Activated CD4-positive, CD25-positive, alpha-beta regulatory T cell treated with anti-CD3 and anti-CD28 coated beads, Interleukin-2, amount 50 U/mL, for 24 hours (primary cell): ENCODE results near the gene TLE4.

Source experiments
- ATAC-seq, 2 donors: fragments of 150-1000 bp; cut with Tn5 transposase; one replicate each; pipeline ENCODE4 v1.10.0; 2021; ENCODE audit warnings: mild to moderate bottlenecking in 1 of 2, moderate library complexity in 1 of 2

The TLE4 gene

GRCh38 chr9:79667120-79667519 lies 95.4 kb downstream of the TLE4 start:
- no peak for ATAC-seq

DNA sequence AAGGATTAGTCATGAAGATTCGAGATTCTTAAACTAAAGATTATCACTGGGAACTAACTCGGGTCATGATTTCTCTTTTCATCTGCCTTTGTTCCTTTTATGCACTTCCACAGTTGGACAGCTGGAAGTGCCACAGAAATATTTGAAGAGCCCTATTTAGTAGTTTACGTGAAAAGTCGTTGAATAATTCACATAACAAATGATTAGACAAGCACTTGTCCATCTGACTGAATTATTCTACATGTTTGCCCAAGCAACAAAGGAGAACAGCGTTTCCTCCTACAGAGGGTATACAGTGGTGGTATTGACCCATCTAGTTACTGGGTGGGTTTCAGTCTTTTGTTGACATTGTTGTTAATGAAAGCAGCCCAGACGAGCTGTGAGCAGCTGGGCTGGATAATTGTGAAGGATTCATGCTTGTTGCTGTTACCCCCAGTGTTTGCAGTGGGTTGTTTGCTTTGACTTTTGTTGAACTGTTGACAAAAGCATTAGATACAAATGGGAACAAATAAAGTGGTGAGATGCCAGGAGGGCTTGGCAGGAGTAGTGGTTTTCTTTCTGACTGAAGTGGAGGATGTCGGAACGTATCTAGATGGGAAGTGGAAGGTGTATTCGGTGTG lies 96.2 kb downstream of the TLE4 start:
- ATAC-seq: no peak

DNA sequence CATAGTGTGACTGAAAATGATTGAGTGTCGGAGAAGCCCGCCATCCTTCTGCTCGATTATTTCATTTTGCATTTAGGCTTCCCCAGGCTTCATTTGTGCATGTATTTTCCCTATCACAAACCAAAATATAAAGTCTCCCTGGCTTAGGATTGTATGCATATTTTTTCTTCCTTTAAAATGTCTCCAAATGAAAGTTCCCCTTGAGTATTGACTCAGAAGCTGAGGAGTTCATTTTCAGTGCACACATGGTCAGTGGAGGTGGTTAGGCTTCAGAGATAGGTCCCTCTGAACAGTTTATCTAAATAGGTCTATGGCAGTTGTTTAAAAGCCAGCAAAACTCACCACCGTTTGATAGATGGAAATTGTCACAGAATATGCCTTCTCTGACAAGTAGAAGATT lies 97.2 kb downstream of the TLE4 start:
- no peak for ATAC-seq

GRCh38 chr9:79670269-79670961 lies 98.7 kb downstream of the TLE4 start:
- no peak for ATAC-seq

DNA sequence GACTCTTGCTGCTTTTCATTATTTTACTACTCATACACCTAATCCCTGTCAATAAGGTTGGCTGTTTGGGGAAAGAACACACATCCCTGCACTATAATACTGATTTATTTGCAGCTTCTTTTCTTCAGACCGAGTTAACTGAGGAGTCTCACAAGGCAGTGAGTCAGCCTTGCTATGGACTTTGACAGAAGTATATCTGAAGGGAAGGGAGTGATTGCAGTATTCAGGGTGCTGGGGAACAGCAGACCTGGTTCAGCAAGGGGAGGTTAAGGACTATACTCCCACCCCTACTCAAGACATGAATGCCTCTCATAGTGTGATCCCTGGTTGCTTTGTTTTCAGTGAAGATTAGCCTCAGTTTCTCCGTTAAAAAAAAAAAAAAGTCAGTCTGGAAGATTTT lies 99.8 kb downstream of the TLE4 start:
- ATAC-seq: no peak

DNA sequence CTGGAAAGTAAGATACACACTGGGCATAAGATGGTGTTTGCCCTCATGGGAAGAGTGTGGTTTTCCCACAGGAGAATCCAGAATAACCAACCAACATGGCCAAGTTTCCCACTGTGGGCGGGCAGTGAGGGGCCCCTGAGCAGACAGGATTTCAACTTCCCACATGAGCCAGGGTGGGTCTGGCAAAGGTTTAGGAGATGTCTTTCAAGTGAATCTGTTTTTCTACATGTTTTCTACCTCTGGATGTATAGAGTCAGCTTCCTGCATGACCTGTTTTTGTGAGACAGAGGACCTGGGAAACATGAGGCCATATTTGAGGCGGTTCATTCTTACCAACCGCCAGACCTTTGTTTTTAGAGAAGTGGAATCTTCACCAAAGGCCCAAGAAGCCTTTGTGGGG lies 100.5 kb downstream of the TLE4 start:
- ATAC-seq: no peak

DNA sequence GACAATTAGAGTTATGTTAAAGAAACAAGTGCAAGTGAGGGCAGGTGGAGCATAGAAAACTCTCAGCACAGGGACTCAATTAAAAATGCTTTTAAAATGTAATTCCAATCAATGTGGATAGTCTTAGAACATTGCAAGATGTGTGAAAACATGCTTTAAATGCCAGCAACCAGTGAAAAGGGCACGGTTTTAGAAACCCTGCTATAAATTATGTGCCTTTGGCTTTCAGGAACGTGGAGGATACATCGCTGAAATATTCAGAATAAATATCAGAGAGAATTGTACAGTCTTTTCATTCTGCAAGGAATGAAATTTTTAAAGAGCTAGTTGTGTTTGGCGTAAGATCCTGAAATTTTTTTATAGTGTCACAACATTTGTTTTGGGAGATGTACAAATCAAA lies 101.1 kb downstream of the TLE4 start:
- no peak for ATAC-seq

GRCh38 chr9:79673614-79674013 lies 101.8 kb downstream of the TLE4 start:
- ATAC-seq: no peak

GRCh38 chr9:79674052-79674777 lies 102.5 kb downstream of the TLE4 start:
- ATAC-seq: no peak

DNA sequence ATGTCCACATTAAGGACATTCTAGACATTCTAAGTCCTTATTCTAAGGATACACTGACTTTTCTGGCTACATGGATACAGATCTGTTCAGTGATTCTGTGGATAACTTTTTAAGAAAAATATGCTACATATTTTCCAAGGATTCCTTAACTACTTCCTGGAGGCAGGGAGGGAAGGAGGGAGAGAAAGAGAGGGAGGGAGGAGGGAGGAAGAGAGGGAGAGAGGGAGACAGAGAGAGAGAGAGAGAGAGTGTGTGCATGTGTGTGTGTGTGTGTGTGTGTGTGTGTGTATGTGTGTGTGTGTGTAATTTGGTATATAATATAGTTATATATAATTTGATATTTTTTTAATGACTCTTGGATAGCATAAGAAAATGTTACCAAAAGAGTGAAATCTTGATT lies 109.8 kb downstream of the TLE4 start:
- ATAC-seq: no peak

GRCh38 chr9:79682076-79682736 lies 110.4 kb downstream of the TLE4 start:
- ATAC-seq: no peak

DNA sequence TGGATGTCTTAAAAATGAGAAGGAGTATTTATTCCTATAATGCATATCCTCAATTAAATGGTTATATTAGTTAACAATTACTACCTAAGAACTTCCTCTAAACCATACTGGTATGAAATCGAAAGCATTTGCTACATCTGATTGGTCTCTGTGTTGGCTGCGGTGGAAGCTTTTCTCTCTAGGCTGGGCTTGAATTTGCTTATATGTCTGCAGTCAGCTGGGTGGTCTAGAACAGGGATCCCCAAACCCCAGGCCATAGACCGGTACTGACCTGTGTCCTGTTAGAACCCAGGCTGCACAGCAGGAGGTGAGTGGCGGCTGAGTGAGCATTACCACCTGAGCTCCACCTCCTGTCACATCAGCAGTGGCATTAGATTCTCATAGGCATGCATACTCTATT lies 112.3 kb downstream of the TLE4 start:
- ATAC-seq: no peak

DNA sequence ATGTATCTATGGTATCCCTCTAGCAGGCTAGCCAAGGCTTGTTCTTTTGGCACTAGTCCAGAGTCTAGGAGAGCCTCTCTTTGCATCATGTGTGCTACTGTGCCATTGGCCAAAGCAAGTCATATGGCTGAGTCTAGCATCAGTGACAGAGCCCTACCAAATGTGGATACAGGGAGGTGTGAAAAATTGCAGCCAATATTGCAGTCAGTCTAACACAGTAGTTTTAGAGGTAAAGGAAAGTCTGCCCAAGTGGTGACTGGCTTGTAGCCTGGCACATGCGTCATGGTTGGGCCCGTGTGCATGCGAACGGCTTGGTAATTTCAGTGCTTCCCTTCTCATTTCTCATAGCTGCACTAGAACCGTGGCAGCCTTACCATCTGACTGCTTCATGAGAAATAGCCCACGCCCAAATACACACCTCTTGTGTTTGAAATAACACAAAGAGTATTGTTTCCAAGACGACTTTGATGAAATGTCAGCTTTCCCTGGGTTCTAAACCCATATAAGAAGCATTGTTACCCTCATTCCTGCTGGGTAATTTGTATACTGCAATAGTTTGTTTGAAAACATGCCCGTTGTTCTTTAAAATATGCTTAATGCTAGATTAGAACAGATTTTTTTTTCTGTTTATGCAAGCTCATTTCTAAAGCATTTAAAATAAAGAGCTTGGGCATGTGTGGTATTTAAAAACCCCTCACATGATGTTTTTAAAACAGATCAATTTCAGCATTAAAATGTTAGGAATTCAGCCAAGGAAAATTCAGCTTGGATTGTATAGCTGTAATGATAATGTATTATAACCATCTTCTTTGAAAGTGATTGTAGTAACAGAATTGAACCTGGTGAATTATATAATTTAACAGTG lies 113.2 kb downstream of the TLE4 start:
- ATAC-seq: no peak

GRCh38 chr9:79685577-79685976 lies 113.8 kb downstream of the TLE4 start:
- ATAC-seq: no peak

DNA sequence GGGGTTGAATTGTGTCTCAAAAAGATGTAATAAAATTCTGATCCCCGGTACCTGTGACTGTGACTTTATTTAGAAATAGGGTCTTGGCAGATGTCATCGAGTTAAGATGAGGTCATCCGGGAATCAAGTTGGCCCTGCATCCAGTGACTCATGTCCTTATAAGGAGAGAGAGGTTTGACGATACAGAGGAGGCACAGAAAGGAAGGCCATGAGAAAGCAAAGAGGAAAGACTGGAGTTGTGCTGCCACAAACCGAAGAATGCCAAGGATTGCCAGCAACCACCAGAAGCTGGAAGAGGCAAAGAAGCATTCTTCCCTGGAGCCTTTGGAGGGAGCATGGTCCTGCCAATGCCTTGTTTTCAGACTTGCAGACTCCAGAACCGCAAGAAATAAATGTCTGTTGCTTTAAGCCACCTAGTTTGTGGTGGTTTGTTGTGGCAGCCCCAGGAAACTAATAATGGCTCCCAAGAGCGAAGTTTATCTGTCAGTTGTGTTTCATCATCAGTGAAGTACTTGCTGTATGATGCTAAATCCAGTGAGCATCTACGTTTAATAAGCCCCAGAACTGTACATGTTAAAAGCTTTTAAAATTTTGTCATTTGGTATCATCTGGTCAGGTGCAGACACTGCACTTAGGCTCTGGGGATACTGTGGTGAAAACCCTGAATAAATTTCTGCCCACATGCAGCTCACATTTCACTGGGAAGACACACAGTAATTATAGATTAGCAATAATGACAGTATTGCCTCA lies 114.8 kb downstream of the TLE4 start:
- no peak for ATAC-seq

DNA sequence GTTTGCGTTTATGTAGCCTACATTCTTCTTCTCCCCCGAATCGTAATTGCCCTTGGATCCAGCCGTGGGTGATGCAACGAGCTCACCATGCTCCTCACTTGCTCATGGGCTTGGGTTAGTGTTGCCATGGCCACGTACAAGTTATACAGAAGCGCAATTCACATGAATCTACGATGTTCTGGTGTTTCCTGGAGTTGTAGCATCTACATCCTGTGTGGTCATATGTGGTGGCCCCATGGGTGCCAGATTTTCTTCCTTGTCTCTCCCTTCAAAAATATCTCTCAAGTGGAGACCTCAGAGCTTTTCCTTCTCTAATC lies 115.3 kb downstream of the TLE4 start:
- peak in 1 of 2 donors; percentile 33 for ATAC-seq

GRCh38 chr9:79688363-79688762 lies 116.6 kb downstream of the TLE4 start:
- ATAC-seq: no peak

DNA sequence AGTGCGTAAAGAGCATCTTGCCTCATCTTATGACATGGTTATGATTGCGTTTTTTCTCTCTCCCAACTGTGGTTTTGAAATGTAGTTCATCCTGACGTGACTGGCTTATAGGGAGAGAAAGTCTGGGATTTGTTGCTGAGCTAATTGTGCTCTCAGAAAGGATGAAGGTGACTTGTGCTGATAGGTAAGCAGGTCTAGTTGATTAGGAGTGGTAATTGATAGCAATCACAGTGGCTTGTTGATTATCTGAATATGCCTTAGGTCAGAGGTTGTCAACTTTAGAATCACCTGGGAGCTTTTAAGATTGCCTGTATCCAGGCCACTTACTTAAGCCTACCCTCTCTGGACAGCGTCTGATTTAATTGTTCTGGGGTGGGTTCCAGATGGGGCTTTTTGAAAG lies 117.8 kb downstream of the TLE4 start:
- no peak for ATAC-seq

DNA sequence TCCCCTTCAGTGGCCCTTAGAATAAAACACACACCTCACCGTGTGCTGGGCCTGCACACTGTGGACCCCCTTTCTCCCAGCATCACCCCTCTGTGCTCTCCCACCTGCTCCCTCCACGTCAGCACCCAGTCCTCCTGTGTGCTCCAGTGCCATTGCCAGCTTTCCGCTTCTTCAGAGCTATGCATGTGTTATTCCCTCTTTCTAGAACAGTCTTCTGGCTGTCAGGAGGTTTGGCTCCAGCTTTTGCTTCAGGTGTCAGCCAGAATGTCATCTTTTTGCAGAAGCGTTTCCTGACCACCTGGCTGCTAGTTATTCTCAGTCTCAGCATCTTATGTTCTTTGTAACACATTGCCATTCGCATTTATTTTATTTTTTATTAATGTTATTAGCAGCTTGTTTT lies 119.7 kb downstream of the TLE4 start:
- ATAC-seq: no peak

DNA sequence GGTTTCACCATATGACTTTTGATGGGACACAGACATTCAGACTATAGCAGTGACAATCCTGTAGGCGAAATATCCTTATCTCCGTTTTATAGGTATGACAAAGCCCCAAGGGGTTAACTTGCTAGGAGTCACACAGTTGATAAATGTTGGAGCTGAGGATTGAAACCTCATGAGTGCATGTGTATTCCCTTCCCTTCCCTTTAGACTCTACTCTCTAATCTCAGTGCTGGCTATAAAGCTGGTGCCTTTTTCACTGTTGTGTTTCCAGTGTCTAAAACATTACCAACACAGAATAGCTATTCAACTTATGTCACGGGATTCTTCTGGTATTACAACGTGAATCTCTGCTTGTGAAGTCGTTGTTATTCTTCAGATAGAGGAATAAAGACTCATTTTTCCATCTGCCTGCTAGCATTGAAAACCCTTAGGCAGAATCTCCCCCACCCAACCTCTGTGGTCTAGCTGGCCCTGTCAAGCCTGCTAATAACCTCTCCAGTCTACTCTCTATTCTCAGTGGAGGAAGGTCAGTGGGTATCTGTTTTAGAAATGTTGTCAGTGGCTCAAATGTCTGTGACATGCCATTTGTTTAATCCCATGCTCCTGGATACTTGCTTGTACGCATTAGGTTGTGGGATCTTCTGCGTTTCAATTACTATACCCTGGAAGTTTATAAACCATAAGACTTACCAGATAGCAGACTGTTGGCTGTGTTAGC lies 121.2 kb downstream of the TLE4 start:
- ATAC-seq: no peak

DNA sequence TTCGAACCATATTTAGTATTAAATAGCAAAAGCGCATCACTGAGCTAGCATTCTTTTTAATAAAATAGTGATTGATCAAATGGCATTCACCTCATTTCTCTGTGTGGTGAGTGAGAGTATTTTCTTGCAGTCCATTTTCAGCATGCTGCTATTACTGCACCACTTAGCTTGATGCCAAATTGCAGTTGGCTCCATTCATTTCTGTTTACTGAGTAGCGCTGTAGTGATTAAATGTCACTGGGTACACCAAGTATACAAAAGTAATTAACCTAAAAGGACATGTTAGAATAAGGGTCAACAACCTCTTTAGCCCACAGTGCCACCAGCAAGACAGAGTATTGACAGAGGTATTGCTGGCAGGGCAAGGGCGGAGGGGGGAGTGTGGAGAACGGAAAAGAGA lies 122.0 kb downstream of the TLE4 start:
- ATAC-seq: no peak
